ENCODE results near the gene SDCBP2. TPM values are rescaled to one million over a fixed set of nuclear protein-coding genes. Genes with fewer than 3 reads are reported as not detected.

The SDCBP2 gene
- total and polyA plus RNA-seq, 2 of the 8 experiments (the other 6 are each of a cell fraction or from before 2014, with no cell fraction given): 4.2 to 6.7 TPM

- TF ChIP-seq CTCF (IDR thresholded peaks at IDR 0.05; ENCODE audit: control extremely low read depth in 1 of 3, insufficient read depth in 1 of 3, low read depth in 1 of 3, low read length in 3 of 3) (no peak), PHF8 (conservative IDR thresholded peaks at IDR 0.05; ENCODE audit: low read depth, low read length) (no peak), EGR1 (IDR thresholded peaks at IDR 0.05; ENCODE audit: borderline replicate concordance, low read depth, low read length) (no peak), MAX (IDR thresholded peaks at IDR 0.05) (no peak), RNF2 (IDR thresholded peaks at IDR 0.05; ENCODE audit: borderline replicate concordance, low read depth, low read length, missing control alignments, poor library complexity, severe bottlenecking) (no peak), ZNF274 (IDR thresholded peaks at IDR 0.05; ENCODE audit: borderline replicate concordance, extremely low read depth, low read length) (no peak), BACH1 (IDR thresholded peaks at IDR 0.05; ENCODE audit: low read length) (no peak), SIX5 (IDR thresholded peaks at IDR 0.05; ENCODE audit: low read depth, low read length) (no peak), CTBP2 (IDR thresholded peaks at IDR 0.05; ENCODE audit: borderline replicate concordance, insufficient read depth, insufficient read length, low read length) (no peak)
These were observed 41.0 kb upstream of the SDCBP2 start (continued) for GRCh38 chr20:1369970-1370369.

All from H1 (cell line).